HepG2 (cell line): ENCODE results near the gene RBM14. TPM values are rescaled to one million over a fixed set of nuclear protein-coding genes. Genes with fewer than 3 reads are reported as not detected.

Source experiments
- HOXA7 ChIP-seq: sonication (generic); formaldehyde crosslinking; IDR thresholded peaks from 2 replicates; pipeline ENCODE4 v1.8.1; 2022; ENCODE audit warnings: mild to moderate bottlenecking, missing genetic modification reagents, moderate library complexity
- RBM39 ChIP-seq: fragments of 200-400 bp; formaldehyde crosslinking; IDR thresholded peaks from one replicate; pipeline ENCODE4 v1.6.1; 2018; ENCODE audit warnings: antibody characterized with exemption, mild to moderate bottlenecking, low read depth, low read length; ENCODE audit not compliant: poor library complexity, severe bottlenecking
- SMAD9 ChIP-seq: sonication (generic); formaldehyde crosslinking; IDR thresholded peaks from 2 replicates; pipeline ENCODE4 v1.5.1; 2020; ENCODE audit warnings: mild to moderate bottlenecking, missing genetic modification reagents
- THAP11 ChIP-seq: IDR thresholded peaks from 2 replicates; pipeline ENCODE4 v1.6.1; 2016; ENCODE audit warnings: missing biosample characterization, missing genetic modification reagents
- ZNF256 ChIP-seq: sonication (generic); formaldehyde crosslinking; conservative IDR thresholded peaks from 2 replicates; pipeline ENCODE4 v1.4.0; 2020; ENCODE audit warnings: missing genetic modification reagents
- ZNF329 ChIP-seq: sonication (generic); formaldehyde crosslinking; IDR thresholded peaks from 2 replicates; pipeline ENCODE4 v1.9.0; 2021; ENCODE audit warnings: low read depth, mild to moderate bottlenecking, missing genetic modification reagents
- ZNF430 ChIP-seq: sonication (generic); formaldehyde crosslinking; IDR thresholded peaks from 2 replicates; pipeline ENCODE4 v1.9.0; 2021; ENCODE audit warnings: mild to moderate bottlenecking, missing genetic modification reagents
- ZNF431 ChIP-seq: sonication (generic); formaldehyde crosslinking; IDR thresholded peaks from 2 replicates; pipeline ENCODE4 v1.9.0; 2022; ENCODE audit warnings: missing genetic modification reagents, low read depth, mild to moderate bottlenecking, borderline replicate concordance
- ZNF891 ChIP-seq: sonication (generic); formaldehyde crosslinking; IDR thresholded peaks from 2 replicates; pipeline ENCODE4 v1.5.0; 2020; ENCODE audit warnings: mild to moderate bottlenecking, missing genetic modification reagents
- polyA plus RNA-seq, 8 experiments: library from polyadenylated mRNA; depleted of rRNA in 3 of 8; stranded (reverse) in 7 of 8; unstranded in 1 of 8; fragments of >200 nt; fragmentation: Illumina TruSeq in 4 of 8; extraction: Trizol in 4 of 8; gene quantifications; 2 replicates each; pipeline versions ENCODE4 v1.2.1 to v1.2.3, GENCODE V29; 2011 to 2016; ENCODE audit warnings: low read depth in 4 of 8, missing spikeins in 1 of 8, mixed read lengths in 1 of 8; ENCODE audit not compliant: insufficient read depth in 1 of 8
- total RNA-seq, 5 experiments: library from RNA; depleted of rRNA; stranded (reverse); fragments of >200 nt; fragmentation: Illumina TruSeq; extraction: Trizol; gene quantifications; 2 replicates each; pipeline ENCODE4 v1.2.3, GENCODE V29; 2016; ENCODE audit warnings: low read depth in 1 of 5
- TF ChIP-seq, protein P1 (sequence below): sonication (generic); formaldehyde crosslinking; IDR thresholded peaks from 2 replicates; pipeline ENCODE4 v1.4.0; 2020; ENCODE audit warnings: low read depth, missing genetic modification reagents
- TF ChIP-seq, protein P2 (sequence below): sonication (generic); formaldehyde crosslinking; IDR thresholded peaks from 2 replicates; pipeline ENCODE4 v1.5.0; 2020; ENCODE audit warnings: mild to moderate bottlenecking, missing genetic modification reagents
- TF ChIP-seq, protein P3 (sequence below): sonication (generic); formaldehyde crosslinking; IDR thresholded peaks from 2 replicates; pipeline ENCODE4 v1.9.0; 2022; ENCODE audit warnings: missing genetic modification reagents, mild to moderate bottlenecking, borderline replicate concordance
- TF ChIP-seq, protein P4 (sequence below): sonication (generic); formaldehyde crosslinking; IDR thresholded peaks from 2 replicates; pipeline ENCODE4 v1.8.0; 2022; ENCODE audit warnings: mild to moderate bottlenecking, missing genetic modification reagents; ENCODE audit not compliant: insufficient replicate concordance
- TF ChIP-seq, protein P5 (sequence below): sonication (generic); formaldehyde crosslinking; IDR thresholded peaks from 2 replicates; pipeline ENCODE4 v1.5.0; 2020; ENCODE audit warnings: mild to moderate bottlenecking, missing genetic modification reagents, borderline replicate concordance

Gene RBM14
- total and polyA plus RNA-seq, 2 of the 13 experiments (the other 11 are each of a cell fraction or from before 2014, with no cell fraction given): 12.7 to 44.1 TPM

DNA sequence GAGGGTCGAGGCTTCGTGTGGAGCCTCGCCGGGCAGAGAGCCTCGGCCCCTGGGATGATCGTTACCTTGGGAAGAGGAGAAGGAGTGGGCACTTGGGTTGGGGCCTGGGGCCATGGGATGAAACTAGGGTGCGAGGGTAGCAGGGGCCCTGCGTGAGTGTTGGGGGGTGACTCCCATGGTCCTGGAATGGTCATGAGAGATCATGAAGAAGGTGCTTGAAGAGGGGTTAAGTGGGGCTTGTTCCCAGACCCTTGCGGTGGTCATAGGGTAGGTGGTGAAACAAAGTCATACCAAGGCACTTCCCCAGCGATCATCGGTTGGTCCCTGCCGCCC is 23.2 kb upstream of the RBM14 start (continued):
- TF ChIP-seq, protein P1, sequence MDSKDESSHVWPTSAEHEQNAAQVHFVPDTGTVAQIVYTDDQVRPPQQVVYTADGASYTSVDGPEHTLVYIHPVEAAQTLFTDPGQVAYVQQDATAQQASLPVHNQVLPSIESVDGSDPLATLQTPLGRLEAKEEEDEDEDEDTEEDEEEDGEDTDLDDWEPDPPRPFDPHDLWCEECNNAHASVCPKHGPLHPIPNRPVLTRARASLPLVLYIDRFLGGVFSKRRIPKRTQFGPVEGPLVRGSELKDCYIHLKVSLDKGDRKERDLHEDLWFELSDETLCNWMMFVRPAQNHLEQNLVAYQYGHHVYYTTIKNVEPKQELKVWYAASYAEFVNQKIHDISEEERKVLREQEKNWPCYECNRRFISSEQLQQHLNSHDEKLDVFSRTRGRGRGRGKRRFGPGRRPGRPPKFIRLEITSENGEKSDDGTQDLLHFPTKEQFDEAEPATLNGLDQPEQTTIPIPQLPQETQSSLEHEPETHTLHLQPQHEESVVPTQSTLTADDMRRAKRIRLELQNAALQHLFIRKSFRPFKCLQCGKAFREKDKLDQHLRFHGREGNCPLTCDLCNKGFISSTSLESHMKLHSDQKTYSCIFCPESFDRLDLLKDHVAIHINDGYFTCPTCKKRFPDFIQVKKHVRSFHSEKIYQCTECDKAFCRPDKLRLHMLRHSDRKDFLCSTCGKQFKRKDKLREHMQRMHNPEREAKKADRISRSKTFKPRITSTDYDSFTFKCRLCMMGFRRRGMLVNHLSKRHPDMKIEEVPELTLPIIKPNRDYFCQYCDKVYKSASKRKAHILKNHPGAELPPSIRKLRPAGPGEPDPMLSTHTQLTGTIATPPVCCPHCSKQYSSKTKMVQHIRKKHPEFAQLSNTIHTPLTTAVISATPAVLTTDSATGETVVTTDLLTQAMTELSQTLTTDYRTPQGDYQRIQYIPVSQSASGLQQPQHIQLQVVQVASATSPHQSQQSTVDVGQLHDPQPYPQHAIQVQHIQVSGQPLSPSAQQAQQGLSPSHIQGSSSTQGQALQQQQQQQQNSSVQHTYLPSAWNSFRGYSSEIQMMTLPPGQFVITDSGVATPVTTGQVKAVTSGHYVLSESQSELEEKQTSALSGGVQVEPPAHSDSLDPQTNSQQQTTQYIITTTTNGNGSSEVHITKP (CRISPR knock-in tag): peak; percentile 83
- TF ChIP-seq THAP11: 0 out of 2 replicates have a peak, but pooled peaks have one; percentile 1
- peak; percentile 75; the same call in 1 of the 2 replicates for TF ChIP-seq ZNF329 (CRISPR knock-in tag)
- TF ChIP-seq SMAD9: 0 out of 2 replicates have a peak, but pooled peaks have one; percentile 10
- TF ChIP-seq RBM39: peak; percentile 1
- TF ChIP-seq, protein P2, sequence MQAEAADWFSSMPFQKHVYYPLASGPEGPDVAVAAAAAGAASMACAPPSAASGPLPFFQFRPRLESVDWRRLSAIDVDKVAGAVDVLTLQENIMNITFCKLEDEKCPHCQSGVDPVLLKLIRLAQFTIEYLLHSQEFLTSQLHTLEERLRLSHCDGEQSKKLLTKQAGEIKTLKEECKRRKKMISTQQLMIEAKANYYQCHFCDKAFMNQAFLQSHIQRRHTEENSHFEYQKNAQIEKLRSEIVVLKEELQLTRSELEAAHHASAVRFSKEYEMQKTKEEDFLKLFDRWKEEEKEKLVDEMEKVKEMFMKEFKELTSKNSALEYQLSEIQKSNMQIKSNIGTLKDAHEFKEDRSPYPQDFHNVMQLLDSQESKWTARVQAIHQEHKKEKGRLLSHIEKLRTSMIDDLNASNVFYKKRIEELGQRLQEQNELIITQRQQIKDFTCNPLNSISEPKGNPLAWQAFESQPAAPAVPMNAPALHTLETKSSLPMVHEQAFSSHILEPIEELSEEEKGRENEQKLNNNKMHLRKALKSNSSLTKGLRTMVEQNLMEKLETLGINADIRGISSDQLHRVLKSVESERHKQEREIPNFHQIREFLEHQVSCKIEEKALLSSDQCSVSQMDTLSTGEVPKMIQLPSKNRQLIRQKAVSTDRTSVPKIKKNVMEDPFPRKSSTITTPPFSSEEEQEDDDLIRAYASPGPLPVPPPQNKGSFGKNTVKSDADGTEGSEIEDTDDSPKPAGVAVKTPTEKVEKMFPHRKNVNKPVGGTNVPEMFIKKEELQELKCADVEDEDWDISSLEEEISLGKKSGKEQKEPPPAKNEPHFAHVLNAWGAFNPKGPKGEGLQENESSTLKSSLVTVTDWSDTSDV: 0 out of 2 replicates have a peak, but pooled peaks have one; percentile 56
- no peak for TF ChIP-seq ZNF256
- TF ChIP-seq ZNF431 (CRISPR knock-in tag): 0 out of 2 replicates have a peak, but pooled peaks have one; percentile 3
- TF ChIP-seq, protein P3, sequence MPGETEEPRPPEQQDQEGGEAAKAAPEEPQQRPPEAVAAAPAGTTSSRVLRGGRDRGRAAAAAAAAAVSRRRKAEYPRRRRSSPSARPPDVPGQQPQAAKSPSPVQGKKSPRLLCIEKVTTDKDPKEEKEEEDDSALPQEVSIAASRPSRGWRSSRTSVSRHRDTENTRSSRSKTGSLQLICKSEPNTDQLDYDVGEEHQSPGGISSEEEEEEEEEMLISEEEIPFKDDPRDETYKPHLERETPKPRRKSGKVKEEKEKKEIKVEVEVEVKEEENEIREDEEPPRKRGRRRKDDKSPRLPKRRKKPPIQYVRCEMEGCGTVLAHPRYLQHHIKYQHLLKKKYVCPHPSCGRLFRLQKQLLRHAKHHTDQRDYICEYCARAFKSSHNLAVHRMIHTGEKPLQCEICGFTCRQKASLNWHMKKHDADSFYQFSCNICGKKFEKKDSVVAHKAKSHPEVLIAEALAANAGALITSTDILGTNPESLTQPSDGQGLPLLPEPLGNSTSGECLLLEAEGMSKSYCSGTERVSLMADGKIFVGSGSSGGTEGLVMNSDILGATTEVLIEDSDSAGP (CRISPR knock-in tag): peak; percentile 22; the same call in 1 of the 2 replicates
- no peak for TF ChIP-seq HOXA7 (CRISPR knock-in tag)
- TF ChIP-seq, protein P4, sequence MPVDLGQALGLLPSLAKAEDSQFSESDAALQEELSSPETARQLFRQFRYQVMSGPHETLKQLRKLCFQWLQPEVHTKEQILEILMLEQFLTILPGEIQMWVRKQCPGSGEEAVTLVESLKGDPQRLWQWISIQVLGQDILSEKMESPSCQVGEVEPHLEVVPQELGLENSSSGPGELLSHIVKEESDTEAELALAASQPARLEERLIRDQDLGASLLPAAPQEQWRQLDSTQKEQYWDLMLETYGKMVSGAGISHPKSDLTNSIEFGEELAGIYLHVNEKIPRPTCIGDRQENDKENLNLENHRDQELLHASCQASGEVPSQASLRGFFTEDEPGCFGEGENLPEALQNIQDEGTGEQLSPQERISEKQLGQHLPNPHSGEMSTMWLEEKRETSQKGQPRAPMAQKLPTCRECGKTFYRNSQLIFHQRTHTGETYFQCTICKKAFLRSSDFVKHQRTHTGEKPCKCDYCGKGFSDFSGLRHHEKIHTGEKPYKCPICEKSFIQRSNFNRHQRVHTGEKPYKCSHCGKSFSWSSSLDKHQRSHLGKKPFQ: no peak
- no peak for TF ChIP-seq ZNF430 (CRISPR knock-in tag)
- TF ChIP-seq, protein P5, sequence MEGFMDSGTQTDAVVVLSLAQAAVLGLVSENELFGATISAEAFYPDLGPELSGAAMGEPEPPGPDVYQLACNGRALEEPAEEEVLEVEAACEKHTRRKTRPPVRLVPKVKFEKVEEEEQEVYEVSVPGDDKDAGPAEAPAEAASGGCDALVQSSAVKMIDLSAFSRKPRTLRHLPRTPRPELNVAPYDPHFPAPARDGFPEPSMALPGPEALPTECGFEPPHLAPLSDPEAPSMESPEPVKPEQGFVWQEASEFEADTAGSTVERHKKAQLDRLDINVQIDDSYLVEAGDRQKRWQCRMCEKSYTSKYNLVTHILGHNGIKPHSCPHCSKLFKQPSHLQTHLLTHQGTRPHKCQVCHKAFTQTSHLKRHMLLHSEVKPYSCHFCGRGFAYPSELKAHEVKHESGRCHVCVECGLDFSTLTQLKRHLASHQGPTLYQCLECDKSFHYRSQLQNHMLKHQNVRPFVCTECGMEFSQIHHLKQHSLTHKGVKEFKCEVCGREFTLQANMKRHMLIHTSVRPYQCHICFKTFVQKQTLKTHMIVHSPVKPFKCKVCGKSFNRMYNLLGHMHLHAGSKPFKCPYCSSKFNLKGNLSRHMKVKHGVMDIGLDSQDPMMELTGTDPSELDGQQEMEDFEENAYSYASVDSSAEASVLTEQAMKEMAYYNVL (CRISPR knock-in tag): no peak
- 0 out of 2 replicates have a peak, but pooled peaks have one; percentile 12 for TF ChIP-seq ZNF891 (CRISPR knock-in tag)
